ENCODE results near the gene NRCAM.

DNA sequence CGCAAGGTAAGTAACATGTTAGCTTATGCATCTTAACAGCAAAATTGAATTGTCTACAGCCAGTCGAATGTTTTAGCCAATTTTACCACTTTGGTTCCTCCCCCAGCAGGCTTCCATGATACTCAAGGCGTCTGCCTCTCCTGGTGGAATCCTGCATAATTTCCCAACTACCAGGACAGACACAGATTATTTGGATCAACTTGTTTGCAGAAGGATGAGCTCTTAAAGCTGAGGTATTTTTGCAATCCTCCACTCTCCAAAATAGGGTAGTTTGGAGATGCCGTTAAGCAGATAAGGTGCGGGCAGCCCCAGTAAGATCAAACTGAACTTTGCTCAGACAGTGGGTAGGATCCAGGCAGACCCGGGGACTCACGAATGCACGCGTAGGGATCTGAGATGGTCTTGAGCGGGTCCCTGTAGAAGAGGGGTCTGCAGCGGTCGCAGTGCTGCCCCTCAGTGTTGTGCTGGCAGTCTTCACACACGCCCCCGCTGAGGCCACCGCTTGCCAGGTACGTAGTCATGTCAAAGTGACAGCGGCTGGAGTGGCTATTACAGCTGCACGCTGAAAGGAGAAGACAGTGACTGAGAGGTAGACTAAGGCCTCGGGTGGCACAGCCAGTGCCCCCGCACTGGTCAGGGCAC lies 353.4 kb downstream of the NRCAM start:
- TF ChIP-seq POLR2A (IDR thresholded peaks at IDR 0.05) = no peak
- TF ChIP-seq, protein P1, sequence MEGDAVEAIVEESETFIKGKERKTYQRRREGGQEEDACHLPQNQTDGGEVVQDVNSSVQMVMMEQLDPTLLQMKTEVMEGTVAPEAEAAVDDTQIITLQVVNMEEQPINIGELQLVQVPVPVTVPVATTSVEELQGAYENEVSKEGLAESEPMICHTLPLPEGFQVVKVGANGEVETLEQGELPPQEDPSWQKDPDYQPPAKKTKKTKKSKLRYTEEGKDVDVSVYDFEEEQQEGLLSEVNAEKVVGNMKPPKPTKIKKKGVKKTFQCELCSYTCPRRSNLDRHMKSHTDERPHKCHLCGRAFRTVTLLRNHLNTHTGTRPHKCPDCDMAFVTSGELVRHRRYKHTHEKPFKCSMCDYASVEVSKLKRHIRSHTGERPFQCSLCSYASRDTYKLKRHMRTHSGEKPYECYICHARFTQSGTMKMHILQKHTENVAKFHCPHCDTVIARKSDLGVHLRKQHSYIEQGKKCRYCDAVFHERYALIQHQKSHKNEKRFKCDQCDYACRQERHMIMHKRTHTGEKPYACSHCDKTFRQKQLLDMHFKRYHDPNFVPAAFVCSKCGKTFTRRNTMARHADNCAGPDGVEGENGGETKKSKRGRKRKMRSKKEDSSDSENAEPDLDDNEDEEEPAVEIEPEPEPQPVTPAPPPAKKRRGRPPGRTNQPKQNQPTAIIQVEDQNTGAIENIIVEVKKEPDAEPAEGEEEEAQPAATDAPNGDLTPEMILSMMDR (IDR thresholded peaks at IDR 0.05) = no peak
